GM06990 (cell line): ENCODE data around the gene GABBR2.

Source experiments
- DNase-seq: peaks from one replicate; pipeline ENCODE4 v3.0.0-alpha.2; 2011; ENCODE audit not compliant: insufficient read length; ENCODE audit errors: extremely low read depth
- H3K27me3 ChIP-seq: replicated peaks from 2 replicates; pipeline ENCODE4 v1.6.0; 2011; ENCODE audit warnings: low read length; ENCODE audit not compliant: control insufficient read depth, insufficient read depth
- H3K36me3 ChIP-seq: 2 replicates; pipeline ENCODE4 v1.5.1; 2011; ENCODE audit warnings: low read length; ENCODE audit not compliant: control insufficient read depth, insufficient read depth
- H3K4me3 ChIP-seq: replicated peaks from 2 replicates; pipeline ENCODE4 v1.5.1; 2011; ENCODE audit warnings: low read depth, mild to moderate bottlenecking, control low read depth, low read length
- CTCF ChIP-seq: IDR thresholded peaks from 2 replicates; pipeline ENCODE4 v1.5.1; 2011; ENCODE audit warnings: low read length, control low read depth, mild to moderate bottlenecking, inconsistent platforms; ENCODE audit not compliant: insufficient read depth, poor library complexity, severe bottlenecking

The GABBR2 gene

GRCh38 chr9:98379572-98379971, 329.2 kb downstream of the GABBR2 start:
- no peaks in the 10 kb centered on the region for H3K36me3 ChIP-seq
- no peaks in the 10 kb centered on the region for H3K27me3 ChIP-seq
- no peak for TF ChIP-seq CTCF
- H3K4me3 ChIP-seq, result no peak overlapping the region
- no peak for DNase-seq

DNA sequence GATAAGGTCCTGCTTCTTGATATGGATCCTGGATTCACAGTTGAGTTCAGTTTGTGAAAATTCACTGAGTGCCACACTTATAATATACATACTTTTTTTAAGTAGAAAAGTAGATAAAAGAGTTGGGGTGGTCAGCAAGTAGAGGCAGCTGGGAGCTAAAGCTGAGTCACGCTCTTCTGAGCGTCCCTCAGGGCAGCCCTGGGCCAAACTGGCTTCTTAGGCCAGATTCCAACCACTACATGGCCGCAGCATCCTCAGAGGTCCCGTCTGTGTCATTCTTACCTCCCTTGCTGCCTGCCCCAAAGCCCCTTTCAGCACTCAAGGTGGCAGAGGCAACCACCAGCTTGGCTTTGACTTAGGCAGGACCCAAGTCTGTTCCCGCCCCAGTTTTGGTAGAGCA, 329.9 kb downstream of the GABBR2 start:
- H3K36me3 ChIP-seq, result no peaks in the 10 kb centered on the region
- H3K27me3 ChIP-seq, result no peaks in the 10 kb centered on the region
- H3K4me3 ChIP-seq, result no peak overlapping the region
- TF ChIP-seq CTCF, result no peak
- no peak for DNase-seq

- no peaks in the 10 kb centered on the region for H3K27me3 ChIP-seq
- no peak overlapping the region for H3K4me3 ChIP-seq
- DNase-seq, result no peak
- TF ChIP-seq CTCF, result no peak
- no peaks in the 10 kb centered on the region for H3K36me3 ChIP-seq
Measured at GRCh38 chr9:98378206-98378780, 330.4 kb downstream of the GABBR2 start.

DNA sequence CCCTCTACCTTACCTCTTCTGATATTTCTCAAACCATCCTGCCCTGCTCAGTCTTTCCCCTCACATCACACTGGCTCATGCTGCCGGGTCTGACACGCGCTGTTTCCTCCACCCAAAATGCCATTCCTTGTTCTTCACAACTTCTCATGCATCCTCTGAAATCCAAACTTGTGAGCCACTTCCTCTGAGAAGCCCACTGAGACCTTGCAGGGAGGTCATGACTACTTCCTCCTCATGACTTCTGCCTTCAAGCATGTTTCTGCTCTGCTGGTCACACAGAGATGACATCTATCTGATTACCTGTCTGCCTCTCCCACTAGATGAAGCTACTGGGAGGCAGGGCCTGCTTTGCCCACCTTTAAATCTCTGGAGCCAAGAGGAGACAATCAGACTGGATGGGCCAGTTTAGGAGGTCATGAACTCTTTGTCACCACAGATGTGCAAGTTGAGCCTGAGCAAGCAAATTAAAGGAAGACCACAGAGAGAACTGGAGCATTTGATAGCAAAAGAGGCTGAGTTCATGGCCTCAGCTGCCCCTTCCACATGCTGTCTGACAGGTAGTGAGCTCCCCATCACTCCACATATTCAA, 333.5 kb downstream of the GABBR2 start:
- no peaks in the 10 kb centered on the region for H3K27me3 ChIP-seq
- no peak overlapping the region for H3K4me3 ChIP-seq
- DNase-seq, result no peak
- no peaks in the 10 kb centered on the region for H3K36me3 ChIP-seq
- TF ChIP-seq CTCF, result no peak

DNA sequence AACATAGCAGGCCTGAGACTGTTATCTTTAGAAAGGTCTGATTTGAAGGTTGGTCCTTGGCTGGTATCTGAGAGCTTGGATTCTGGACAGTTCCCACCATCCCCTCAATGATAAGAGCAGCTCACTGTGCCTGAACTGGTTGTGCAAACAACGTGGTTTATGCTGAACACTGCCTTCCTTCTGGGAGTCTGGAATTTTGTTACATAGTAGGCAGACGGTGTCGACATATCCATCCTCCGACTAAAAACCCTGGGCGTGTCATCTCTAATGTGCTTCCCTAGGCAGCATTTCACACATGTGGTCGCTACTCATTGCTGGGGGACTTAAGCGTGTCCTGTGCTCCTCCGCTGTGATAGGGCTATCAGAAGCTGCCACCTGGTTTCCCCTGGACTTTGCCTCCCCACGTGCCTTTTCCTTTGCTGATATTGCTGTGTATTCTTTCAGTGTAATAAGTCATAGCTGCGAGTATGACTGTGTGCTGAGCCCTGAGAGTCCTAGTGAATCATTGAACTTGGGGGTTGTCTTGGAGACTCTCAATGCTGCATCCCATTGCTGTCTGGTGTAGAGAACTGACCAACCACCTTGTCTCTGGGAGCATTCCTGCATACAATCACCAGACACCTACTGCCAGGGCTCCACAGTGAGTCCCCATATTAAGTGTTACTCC, 334.2 kb downstream of the GABBR2 start:
- no peak for TF ChIP-seq CTCF
- DNase-seq, result no peak
- no peaks in the 10 kb centered on the region for H3K27me3 ChIP-seq
- no peak overlapping the region for H3K4me3 ChIP-seq
- H3K36me3 ChIP-seq, result no peaks in the 10 kb centered on the region
